Measurements from ENCODE around the gene SH2D3C.

SH2D3C gene, protein sequence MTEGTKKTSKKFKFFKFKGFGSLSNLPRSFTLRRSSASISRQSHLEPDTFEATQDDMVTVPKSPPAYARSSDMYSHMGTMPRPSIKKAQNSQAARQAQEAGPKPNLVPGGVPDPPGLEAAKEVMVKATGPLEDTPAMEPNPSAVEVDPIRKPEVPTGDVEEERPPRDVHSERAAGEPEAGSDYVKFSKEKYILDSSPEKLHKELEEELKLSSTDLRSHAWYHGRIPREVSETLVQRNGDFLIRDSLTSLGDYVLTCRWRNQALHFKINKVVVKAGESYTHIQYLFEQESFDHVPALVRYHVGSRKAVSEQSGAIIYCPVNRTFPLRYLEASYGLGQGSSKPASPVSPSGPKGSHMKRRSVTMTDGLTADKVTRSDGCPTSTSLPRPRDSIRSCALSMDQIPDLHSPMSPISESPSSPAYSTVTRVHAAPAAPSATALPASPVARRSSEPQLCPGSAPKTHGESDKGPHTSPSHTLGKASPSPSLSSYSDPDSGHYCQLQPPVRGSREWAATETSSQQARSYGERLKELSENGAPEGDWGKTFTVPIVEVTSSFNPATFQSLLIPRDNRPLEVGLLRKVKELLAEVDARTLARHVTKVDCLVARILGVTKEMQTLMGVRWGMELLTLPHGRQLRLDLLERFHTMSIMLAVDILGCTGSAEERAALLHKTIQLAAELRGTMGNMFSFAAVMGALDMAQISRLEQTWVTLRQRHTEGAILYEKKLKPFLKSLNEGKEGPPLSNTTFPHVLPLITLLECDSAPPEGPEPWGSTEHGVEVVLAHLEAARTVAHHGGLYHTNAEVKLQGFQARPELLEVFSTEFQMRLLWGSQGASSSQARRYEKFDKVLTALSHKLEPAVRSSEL

DNA sequence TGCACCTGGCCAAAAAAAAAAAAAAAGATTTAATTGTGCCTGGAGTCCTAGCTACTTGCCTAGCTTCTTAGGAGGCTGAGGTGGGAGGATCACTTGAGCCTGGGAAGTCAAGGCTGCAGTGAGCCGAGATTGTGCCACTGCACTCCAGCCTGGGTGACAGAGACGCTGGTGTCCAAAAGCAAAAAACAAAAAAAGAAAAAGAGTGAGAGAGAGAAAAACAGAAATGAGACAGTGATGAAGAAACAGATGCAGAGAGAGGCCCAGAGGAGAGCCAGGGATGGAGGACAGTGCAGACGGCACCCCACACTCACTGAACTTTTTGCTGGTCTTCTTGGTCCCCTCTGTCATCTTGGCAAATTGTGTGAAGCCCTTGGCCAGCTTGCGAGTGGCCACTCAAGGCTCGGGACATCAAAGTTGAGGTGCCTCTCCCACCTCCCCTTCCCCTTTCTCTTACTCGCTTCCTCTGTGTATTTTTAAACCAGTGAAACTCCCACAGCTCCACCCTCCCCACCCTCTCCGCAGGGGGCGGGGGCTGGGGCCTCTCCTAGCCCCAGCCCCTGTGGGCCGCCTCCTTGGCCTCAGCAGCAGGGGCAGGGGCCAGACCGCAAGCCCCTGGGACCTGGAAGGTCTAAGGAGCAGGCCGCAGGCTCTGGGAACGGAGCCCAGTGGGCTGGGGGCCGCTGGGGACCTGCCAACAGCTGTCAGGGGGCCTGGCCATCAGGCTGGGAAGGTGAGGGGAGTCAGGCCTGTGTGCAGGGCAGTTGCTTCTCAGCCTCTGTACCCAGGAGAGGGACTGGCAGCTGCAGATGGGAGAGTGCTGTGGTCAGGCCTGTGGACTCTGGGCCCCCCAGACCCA, at the start of gene SH2D3C:
Gene SH2D3C, minus strand, starts transcription at position 387 of the 856 bp plus-strand sequence. Its CDS starts 39 bp downstream, at position 348.
- peak; percentile 56 for DNase-seq

DNA sequence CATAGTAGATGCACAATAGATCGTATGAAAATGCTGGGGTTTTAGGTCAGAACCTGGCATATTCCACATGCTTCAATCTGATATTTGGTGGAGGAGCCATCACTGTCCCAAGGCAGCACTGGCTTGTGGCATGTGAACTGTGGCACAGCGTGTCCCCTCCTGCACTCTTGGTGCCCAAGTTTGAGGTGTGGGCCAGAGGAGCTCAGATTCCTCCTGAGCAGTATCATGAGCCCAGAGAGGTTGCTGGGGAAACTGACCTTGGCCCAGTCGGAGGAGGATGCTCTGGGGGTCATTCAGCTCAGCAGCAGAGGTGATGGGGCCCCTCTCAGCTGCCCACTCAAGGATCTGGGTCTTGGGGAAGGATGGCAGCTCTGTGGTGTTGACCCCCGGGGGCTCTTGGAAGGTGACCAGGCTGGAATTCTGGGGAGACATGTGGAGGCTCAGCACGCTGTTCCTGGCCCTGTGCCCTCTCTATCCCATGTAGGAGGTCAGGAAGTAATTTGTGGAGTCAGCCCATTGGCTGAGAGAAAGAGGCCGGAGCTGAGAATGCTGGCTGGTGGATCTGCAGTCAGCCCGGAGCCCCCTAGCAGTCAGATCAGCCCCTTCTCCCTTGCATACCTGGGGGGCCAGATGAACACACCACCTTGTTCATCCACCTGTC, 47.9 kb upstream of the SH2D3C start:
- DNase-seq, result no peak

DNA sequence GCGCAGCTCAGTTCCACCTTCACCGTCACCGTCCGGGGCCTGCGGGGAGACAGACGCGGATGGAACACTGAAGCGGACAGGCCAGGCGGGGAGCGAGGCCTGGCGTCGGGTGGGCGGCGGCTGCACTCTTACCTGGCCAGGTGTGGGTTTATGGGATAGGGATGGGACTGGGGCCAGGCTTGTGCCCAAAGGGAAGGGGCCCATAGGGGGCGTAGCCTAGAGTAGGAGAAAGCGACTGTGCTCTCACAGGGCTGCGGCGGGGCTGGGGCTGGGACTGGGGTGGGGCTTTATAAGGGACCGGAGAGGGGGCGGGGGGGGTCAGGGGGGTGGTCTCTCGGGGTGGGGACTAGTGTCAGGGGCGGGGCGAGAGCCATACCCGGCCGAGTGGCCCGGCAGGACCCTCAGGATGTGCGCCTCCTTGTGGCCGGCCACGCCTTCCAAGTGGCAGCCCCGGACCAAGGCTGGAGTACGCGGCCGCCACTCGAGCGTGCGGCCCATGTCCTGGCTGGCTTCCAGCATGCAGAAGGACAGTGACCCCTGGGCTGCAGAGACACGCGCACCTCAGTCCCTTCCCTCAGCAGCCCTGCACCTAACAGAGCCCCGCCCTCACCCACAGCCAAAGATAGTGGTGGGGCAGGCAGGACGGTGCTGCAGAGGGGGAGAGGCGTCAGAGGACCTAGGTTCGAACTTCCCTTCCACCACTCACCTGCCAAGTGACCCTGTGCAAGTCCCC, 47.0 kb upstream of the SH2D3C start:
- DNase-seq, result no peak

DNA sequence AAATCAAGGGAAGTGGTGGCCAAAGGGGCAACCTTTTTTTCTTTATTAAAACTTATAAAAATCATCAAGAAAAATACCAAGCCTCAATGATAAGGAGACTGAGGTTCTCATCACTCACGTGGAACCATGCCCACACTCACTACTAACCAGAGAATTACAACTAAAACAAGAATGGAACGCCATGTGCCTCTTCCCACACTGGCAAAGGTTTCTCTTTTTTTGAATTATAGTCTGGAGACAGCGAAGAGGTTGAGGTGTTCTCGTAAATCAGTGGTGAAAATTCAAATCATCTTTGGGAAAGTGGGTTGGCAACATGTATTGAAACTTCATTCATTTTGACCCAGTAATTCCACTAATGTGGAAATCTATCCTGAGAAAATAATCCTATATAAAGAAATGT, 43.6 kb upstream of the SH2D3C start:
- DNase-seq, result no peak

DNA sequence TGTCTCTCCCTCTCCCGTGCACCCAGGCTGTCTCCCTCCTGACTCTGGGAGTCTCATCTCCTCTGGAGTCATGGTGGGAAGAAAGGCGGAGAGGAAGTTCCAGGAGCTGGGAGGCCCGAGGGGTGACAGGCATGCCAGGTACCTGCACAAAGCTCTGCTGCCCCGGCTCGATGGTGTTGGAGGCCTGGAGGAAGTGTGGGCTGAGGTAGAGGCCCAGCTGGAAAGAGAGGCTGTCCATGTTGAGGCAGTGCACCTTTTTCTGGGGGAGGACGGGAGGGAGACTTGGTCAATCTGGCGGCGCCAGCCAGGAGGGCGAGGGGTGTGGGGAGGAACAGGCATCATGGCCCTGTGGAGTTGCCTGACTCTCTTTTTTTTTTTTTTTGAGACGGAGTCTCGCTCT, 40.1 kb upstream of the SH2D3C start:
- no peak for DNase-seq

DNA sequence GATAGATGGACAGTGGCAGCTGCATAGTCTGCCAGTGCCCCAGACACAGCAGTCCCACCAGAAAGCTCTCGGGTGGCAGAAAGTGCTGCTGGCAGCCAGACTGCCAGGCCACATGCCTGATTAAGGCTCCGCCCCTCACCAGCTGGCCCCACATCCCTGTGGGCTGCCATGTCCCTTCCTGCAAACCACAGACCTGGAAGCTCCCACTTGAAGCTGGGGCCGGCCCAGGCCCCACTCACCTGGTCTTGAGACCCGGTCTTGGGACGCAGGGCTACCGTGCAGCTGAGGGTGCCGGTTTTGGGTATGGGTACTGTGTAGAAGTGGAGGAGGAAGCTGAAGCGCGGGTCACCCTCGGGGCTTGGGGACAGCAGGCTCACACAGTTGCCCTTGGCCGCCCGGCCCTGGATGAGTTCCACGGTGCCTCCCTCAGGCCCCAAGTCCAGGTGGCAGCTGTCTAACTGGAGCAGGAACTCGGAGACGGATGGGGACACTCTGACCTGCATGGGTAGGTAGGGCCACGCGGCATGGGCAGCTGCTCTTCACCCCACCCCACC, 39.5 kb upstream of the SH2D3C start:
- DNase-seq, result no peak

DNA sequence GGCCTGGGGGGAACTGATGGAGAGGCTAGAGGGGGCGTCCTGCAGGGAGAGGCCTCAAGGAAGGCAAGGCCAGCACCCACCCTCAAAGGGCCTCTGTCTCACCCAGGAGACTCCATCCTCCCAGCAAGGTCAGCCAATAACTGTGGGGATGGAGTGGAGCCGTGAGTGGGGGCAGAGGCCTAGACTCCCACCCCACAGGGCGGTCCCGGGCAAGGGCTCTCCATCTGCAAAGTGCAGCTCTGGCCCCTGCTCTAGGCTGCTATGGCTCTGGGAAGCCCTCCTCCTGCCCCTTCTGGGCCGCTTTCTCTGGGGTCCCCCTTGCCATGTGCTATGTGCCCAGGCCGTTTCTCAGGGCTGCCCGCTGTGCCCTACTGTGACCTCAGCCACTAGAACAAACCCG, 38.3 kb upstream of the SH2D3C start:
- no peak for DNase-seq

DNA sequence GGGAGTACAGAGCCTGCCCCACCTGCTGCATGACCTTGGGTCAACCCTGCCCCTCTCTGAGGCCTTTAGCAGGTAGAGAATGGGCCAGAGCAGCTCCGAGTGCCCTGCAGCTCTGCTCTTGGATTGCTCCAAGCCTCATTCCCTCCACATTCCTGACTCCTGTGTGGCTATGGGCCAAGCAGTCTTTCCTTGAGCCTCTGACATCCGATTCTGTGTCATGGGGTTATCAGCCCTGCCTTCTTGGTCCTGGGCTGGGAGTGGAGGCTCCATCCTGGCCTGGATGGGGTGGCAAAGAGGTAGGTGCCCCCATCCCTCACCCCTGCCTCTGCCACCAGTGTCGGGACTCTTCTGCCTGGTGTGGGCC, 37.9 kb upstream of the SH2D3C start:
- no peak for DNase-seq

DNA sequence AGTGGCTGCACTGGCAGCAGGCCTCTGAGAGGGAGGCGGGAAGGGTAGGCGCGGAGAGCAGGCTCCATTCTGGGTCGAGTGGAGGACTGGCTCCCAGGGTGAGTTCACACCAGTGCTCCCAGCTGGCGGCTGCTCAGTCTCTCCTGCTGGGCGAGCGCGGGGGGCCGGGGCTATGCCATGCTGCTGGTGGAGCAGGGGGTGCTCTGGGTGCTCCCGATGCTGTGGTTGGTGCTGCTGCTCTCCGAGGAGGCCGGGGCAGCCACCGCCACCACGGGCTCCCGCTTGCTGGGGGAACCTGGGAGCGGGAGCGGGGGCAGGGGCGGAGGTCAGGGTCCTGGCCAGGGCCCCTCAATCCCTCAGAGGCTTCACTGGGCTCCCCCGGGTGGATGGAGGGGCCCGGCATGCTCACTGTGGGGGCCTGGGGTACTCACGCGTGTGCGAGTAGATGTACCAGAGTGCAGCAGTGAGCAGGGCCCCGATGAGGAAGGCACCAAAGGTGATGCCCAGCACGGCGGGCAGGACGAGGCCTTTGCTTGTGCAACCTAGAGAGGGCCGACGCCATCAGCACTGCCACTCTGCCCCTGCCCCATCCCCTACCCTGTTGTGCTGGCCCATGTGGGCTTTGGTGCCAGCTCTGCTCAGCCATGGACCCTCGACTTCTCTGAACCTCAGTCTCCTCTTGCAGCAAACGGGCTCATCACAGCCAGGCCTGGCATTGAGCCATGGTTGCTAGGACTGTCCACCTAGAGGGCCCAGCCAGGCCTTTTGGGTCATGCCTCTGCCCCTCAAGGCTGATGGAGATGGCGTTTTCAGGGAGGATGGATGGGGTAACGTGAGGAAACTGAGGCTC, 37.3 kb upstream of the SH2D3C start:
- DNase-seq, result no peak

DNA sequence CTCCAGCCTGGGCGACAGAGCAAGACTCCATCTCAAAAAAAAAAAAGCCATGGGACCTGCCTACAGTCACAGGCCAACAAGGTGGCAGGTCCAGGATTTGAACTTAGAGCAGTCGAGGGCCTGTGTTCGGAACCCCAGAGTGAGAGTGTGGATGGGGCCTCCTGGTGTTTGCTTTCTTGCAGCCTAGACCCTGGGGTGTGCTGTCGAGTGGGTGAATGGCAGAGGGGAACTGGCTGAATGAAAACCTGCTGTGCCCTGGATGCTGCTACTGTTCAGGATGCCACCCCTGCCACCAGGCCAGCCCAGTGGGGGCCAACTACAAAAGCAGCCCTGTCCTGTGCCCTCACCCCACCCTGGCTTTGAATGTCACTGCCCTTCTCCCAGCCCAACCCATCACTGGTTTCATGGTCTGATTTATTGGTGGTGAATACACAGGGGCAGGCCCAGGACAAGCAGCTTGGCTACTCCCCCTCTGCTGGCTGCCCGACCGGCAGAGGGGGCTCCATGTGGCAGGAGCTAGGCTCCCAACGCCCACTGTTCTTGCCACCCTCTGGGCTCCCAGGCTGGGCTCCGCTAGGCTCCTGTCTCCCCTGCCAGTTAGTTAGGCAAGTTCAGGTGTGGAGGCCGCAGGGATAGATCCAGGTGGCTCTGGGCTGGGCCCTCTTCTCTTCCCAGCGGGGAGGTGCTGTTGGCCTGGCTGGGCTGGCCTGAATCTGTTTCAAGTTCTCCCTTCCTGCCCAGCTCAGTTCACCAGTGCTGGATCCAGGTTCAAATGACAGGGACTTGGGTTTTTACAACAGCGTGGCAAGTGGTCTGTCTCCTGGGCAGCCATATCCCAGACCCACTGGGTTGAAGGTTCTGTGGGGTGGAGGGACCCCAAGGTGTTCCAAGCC, 36.4 kb upstream of the SH2D3C start:
- DNase-seq, result no peak

DNA sequence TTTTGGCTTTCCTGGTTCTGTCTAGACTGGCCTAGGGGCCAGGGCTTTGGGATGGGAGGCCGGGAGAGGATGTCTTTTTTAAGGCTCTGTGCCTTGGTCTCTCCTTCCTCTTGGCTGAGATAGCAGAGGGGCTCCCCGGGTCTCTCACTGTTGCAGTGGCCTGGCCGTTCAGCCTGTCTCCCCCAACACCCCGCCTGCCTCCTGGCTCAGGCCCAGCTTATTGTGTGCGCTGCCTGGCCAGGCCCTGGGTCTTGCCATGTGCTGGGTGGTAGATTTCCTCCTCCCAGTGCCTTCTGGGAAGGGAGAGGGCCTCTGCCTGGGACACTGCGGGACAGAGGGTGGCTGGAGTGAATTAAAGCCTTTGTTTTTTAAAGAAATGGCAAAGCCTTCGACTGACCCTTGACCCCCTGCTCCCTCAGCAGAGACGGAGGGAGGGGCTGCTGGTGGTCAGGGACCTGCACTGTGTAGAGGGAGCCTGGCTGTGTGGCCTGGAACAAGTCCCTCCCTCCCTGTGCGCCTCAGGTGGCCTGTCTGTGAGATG, 35.3 kb upstream of the SH2D3C start:
- no peak for DNase-seq

DNA sequence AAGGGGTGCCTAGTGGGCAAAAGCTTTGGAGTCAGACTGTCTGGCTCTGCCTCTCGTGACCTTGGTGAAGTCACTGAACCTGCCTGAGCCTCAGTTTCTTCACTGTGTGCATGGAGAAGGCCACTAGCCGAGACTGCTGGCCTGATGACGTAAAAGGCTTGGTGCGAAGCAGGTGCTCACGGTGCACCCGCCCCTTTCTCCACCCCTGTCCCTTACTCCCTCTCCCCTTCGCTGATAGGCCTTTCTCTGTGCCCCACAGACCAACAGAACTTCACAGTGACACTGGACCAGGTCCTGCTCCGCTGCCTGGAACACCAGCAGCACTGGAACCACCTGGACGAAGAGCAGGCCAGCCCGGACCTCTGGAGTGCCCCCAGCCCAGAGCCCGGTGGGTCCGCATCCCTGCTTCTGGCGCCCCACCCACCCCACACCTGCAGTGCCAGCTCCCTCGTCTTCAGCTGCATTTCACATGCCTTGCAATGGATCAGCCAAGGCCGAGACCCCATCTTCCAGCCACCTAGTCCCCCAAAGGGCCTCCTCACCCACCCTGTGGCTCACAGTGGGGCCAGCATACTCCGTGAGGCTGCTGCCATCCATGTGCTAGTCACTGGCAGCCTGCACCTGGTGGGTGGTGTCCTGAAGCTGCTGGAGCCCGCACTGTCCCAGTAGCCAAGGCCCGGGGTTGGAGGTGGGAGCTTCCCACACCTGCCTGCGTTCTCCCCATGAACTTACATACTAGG, 34.6 kb upstream of the SH2D3C start:
- DNase-seq, result no peak

DNA sequence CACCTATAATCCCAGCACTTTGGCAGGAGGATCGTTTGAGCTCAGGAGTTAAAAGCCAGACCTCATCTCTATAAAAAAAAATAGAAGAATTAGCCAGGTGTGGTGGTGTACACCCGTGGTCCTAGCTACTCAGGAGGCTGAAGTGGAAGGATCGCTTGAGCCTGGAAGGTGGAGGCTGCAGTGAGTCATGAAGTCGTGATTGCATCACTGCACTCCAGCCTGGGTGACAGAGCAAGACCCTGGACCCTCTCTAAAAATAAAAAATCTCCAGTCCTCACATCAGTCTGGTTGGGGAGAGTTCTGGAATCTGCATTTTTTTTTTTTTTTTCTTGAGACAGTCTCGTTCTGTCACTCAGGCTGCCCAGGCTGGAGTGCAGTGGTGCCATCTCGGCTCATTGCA, 33.5 kb upstream of the SH2D3C start:
- no peak for DNase-seq

DNA sequence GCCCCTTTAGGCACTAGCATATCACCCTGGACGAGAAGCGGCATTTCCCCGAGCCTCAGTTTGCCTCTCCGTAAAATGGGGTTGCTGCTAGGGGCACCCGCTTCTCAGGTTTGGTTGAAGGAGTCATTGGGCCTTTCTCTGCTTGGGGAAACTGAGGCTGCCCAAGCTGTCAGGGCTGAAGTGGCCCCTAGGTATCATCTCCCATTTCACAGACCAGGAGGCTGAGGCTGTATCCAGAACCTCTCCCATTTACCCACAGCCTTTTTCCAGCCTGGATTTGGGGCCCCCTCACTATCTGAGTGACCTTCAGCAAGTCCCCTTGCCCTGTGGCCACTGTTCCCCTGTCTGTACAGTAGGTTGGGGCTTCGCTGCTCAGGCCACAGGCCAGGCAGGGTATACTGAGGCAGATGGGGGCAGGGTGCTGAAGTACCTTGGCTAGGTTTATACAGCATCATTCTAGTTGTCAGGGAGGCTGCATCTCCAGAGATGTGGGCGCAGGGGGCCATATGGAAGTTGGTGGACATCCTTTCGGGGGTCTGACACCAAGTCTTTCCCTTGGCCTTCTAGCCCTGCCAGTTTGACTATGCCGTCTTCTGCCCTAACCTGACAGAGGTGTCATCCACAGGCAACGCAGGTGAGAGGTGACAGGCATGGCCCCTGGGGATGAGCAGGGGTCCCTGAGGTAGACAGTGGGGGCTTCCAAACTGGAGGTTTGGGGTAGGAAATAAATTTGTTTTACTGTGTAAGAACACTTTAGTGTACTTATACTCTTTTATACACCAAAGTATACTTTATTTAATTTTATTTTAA, 32.1 kb upstream of the SH2D3C start:
- DNase-seq, result no peak

DNA sequence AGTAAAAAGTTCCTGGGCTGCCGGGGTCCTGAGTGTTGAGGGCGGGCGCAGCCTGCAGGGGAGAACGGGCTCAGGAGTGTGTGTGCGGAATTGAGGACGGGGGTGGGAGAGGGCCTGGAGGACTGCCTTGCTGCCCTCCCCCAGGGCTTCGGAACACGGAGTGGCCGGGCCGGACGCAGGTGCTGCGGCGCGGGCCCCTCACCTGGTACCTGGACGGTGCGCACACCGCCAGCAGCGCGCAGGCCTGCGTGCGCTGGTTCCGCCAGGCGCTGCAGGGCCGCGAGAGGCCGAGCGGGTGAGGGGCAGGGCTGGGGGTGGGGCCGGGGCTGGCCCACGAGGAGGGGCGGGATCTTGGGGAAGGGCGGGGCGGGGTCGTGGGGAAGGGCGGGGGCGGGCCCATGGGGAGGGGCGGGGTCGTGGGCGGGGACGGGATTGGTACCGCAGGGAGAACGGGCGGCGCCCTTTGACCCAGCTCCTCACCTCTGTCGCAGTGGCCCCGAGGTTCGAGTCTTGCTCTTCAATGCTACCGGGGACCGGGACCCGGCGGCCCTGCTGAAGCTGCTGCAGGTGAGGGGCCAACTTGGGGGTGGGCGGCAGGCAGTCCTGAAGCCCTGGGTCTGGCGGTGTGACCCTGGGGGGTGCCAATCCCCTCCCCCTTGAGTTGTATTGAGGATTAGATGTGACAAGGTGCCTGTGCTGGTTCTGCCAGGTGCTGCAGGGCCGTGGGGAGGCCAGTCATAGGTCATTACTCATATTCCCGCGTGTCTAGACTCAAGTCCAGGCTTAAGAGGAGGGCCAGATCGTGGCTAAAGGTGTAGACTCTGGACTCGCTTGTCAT, 31.3 kb upstream of the SH2D3C start:
- no peak for DNase-seq

DNA sequence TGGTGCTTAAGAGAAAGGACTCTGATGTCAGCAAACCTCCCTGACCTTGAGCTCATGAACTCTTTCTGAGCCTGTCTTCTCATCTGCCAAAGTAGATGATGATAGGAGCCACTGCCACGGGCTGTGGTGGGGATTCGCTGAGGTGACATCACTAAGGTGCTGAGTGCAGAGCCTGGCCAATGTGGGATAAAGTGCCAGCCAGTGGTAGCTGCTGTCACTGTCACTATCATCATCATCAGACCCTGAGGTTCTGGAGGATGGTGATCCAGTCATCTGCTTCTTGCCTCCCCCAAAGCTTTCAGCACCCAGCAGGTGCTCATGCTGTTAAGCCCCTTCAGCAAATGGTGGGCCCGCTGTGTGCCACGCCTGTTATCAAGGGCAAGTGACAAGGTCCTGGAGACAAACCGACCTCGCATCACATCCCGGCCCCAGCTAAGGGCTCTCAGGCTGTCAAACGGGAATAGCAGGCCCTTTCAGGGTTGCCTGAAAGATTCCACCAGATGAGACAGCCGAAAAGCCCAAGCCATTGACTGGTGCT, 30.6 kb upstream of the SH2D3C start:
- DNase-seq, result no peak

Data from CD4-positive, alpha-beta T cell treated with Interleukin-21 for 1 hour (primary cell).